NCI-H1930 (cell line): ENCODE measurements around the gene TGFBRAP1.
"Not testable (repeated sequence)": the region's sequence is repeated elsewhere in the genome, so short reads cannot be mapped to it uniquely, and the experiment has no call there.

Source experiments
- DNase-seq, 2 experiments: peaks; one replicate each; lab custom pipeline; 2025; lab: John Stamatoyannopoulos, UW

TGFBRAP1 gene

DNA sequence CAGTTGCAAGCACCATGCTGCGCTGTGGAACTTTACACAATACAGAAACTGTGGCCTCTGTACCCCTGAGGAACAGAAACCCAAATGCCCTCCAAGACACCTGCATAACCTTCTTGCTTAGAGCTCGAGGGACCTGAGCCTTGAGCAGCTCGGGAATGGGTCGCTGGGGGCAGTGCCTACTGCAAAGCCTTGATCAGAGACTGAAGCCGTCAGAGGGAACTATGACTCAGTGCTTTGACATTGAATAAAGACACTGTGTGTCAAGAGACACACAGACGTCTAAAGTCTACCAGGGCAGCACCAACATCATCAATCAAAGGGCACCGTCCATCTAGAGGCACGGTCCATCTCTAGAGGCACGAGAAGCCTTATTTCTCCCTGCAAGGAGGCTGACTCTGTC, 57.4 kb downstream of the TGFBRAP1 start:
- no peak for DNase-seq

DNA sequence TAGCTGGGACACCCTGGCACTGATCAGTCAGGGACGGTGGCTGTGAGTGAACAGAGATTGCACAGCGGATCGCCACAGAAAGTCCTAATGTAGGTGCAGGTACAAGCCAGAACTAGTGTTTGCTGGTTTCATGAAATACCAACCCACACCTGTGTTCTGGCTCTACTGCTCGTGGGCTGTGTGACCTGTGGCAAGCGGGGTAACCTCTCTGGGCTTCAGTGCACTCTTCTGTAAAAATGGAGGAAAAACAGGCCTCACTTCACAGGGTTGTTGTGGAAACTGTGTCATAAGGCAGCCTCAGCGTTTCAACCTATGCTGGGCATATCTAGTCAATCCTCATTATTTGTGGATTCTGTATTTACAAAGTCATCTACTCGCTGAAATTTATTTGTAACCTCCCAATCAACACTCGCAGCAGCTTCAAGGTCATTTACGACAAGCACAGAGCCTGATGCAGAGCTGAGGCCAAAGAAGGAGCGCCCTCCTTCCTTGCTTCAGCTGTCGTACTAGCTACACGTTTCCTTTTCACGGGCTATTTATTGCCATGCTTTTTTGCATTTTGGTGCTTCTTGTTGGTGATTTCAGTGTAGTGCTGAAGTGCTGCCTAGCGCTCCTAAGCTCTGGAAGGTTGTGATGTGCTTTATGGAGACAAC, 58.0 kb downstream of the TGFBRAP1 start:
- DNase-seq, result no peak

DNA sequence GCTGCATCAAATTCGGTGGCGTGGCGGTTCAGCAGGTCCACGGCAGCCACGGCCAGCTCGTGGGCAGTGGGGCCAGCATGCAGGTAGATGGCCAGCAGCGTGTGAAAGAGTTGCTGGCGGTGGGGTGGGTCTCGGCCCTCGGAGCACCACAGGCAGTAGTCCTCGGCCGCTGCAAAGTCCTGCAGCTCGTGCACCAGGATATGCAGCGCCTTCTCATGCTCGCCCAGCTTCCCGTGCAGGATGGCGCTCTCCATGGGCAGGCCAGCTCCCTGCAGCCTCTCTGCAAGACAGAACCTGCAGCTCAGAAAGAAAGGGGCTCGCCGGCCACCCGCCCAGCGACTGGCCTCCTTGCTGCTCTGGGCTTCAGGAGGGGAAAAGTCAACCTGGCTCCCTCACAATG, 60.1 kb downstream of the TGFBRAP1 start:
- no peak for DNase-seq

DNA sequence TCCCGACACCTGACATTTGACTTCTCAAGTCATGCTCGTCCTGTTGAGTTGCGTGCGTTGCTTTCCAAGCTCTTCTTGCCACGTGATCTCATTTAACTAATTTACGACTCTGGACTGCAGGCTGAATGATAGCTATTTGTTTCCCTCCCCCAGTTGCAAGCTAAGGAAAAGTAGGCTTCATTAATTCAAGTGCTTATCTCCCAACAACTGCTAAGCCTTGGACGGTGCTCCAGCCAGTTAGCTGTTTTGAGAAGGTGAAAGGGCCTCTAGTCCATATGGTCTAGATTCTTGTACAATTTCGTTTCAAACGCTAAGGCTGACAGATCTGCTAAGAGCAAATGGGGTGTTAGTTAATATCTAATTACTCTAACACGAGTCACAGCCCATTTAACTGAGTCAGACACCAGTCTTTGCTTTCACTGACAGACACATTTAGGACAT, 66.9 kb downstream of the TGFBRAP1 start:
- no peak for DNase-seq

DNA sequence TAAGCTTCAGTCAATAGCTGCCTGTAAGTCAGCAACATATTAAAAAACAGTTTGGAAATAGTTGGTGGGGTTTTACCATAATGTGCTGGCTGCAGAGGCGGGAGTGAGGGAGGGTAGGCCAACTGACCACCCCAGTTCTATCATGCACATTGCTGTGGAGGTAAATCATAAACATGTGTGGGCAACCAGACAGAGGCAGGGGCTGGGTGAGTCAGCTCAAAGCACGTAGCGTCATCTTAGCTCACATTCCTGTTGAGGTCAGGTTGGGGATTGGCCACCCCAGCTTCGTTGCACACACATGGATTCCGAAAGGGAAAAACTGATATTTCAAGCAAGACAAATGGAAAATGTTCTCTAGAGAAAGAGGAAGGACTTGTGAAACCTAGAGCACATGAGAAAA, 68.5 kb downstream of the TGFBRAP1 start:
- no peak for DNase-seq

DNA sequence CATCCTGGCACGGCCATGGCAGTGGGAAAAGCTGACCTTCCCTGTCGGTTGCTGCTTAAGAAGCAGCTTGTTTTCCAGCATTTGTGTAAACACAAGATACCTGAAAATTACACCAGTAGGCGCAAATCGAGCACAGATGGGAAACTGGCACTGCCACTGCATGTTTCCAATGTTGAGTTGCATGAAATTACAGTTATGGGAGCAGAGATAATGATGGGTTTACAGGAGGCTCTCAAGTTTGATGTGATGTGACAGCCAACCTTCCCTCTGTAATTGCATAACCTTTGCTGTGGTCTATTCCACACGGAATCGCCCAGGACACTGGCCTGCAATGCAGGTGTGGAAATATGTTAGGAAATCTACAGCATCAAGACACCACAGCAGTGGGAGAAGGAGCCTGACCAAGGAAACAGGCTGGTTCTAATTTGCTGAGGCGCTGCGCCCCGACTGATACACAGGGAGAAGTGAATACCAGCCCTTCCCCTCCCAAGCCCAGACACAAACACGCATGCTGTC, 70.6 kb downstream of the TGFBRAP1 start:
- no peak for DNase-seq

DNA sequence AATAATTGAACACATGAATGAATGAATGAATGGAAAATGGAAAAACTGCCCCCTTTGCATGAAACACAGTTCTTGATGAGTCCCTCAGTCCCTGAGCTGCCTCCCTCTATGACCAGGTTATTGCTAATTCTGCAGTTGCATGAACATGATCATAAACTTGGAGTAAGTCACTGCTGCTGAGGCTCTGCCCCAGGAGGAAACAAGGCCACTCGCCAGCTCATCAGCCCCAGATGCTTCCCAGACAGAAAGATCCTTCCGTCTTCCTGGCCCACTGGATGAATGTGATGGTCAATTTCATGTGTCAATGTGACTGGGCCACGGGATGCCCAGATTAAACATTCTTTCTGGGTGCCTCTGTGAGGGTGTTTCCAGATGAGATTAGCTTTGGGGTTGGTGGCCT, 71.6 kb downstream of the TGFBRAP1 start:
- no peak for DNase-seq

DNA sequence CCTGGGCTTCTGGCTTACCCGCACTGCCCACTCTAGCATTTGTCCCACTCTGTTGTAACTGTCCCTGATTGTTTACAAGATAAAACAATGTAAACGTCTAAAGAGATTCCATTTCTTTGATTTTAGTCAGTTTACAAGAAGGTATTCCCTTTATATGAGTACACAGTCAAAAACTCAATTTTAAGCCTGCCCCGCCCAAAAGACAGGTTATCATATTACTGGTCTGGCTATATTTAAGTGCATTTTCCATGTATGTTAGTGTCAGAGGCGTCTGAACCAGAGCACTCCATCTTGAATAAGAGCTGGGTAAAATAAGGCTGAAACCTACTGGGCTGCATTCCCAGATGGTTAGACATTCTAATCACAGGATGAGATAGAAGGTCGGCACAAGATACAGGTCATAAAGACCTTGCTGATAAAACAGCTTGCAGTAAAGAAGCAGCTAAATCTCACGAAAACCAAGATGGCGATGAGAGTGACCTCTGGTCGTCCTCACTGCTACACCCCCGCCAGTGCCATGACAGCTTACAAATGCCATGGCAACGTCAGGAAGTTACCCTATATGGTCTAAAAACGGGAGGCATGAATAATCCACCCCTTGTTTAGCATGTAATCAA, 73.0 kb downstream of the TGFBRAP1 start:
- no peak for DNase-seq

DNA sequence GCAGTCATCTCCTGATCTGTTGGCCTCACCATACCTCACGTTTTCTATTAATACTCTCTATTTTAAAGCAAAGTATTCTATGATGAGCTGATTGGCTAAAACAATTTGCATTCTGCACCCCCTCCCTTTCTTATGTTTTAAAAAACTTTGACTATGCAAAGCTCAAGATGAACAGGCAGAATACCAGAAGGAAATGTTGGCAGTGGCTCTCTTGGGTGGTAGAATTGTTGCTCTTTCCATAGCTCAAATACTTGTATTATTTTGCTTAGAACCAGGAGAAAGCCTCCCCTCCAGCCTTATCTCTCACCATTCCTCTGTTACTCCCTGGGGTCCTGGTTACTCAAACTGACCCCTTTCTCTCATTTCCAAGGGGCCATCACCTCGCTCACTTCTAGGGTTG, 73.6 kb downstream of the TGFBRAP1 start:
- DNase-seq, result no peak

DNA sequence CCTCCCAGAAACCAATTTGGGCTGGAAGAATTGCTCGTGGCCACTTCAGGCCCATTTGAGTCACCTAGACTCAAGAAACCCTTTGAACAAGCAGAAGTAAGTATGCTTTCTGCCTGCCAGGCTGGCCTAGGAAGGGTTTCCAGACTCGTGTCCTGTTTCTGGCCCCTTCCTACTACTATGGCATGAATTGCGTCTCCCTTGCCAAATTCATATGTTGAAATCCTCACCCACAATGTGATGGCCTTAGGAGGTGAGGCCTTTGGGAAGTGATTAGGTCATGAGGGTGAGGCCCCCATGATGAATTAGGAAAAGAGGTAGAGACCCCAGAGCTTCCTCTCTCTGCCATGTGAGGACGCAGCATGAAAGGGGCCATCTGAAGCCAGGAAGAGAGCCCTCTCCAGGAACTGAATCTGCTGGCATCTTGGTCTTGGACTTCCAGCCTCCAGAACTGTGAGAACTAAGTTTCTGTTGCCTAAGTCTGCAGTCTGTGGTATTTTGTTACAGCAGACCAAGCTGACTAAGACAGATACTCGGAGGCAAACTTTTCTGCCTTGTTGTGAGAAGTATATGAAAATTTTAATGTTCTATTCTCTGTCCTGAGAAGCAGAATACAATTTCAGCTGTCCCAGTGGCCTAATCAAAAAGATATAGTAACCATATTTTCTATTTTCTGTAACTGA, 74.9 kb downstream of the TGFBRAP1 start:
- no peak for DNase-seq

DNA sequence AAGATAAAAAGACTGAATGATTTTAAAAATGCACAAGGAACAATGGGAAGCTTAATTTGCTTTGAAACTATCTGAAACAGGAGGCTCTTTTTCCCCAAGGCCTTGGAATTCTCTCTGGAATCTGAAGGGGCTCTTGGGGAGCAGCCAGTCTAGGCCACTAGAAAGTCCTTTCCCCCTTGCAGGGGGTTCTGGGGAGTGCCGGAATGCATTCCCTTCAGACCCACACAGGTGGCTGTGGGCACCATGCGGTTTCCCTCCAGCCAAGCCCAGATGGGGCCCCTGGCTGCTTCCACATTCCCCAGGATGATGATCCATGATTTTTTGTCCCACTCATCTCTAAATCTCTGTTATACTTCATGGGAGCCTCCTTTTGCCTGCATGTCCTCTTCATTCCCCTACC, 77.3 kb downstream of the TGFBRAP1 start:
- DNase-seq, result no peak

DNA sequence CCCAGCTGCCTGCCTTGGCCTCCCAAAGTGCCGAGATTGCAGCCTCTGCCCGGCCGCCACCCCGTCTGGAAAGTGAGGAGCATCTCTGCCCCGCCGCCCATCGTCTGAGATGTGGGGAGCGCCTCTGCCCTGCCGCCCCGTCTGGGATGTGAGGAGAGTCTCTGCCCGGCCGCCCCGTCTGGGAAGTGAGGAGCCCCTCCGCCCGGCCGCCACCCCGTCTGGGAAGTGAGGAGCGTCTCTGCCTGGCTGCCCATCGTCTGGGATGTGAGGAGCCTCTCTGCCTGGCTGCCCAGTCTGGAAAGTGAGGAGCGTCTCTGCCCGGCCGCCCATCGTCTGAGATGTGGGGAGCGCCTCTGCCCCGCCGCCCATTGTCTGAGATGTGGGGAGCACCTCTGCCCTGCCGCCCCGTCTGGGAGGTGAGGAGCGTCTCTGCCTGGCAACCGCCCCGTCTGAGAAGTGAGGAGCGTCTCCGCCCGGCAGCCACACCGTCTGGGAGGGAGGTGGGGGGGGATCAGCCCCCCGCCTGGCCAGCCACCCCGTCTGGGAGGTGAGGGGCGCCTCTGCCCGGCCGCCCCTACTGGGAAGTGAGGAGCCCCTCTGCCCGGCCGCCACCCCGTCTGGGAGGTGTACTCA, 78.4 kb downstream of the TGFBRAP1 start:
- not testable (repeated sequence) for DNase-seq

DNA sequence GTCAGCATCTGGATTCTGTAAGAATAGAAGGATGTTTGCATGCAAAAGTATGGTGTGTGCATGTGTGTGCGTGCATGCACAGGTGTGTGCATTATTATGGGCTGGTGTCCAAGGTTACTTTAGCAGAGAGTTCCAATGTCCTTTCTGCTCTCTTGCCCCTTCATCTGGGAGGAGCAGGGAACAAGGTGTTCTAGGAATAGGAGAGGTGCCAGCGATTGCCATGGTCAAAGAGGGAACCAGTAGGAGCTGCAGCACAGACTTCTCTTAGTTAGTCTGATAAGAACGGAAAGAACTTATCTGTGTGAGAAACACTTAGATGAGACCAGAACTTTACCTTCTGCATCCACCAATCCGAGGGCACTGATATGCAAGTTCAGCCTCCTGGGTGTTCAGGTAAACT, 79.6 kb downstream of the TGFBRAP1 start:
- no peak for DNase-seq

DNA sequence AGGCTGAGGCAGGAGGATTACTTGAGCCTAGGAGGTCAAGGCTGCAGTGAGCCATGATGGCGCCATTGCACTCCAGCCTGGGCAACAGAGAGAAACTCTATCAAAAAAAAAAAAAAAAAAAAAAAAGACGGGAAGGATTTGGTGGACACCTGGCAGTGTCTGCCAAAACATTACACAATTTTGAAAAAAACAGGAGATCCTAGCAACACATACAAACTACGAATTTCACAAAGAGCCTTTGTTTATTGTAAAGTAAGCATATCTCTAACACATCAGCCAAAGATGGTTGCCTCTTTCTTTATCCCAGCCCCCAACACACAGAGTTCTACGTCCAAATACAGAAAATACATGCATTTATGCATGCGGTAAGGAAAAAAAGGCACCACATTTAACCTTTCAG, 80.4 kb downstream of the TGFBRAP1 start:
- no peak for DNase-seq

DNA sequence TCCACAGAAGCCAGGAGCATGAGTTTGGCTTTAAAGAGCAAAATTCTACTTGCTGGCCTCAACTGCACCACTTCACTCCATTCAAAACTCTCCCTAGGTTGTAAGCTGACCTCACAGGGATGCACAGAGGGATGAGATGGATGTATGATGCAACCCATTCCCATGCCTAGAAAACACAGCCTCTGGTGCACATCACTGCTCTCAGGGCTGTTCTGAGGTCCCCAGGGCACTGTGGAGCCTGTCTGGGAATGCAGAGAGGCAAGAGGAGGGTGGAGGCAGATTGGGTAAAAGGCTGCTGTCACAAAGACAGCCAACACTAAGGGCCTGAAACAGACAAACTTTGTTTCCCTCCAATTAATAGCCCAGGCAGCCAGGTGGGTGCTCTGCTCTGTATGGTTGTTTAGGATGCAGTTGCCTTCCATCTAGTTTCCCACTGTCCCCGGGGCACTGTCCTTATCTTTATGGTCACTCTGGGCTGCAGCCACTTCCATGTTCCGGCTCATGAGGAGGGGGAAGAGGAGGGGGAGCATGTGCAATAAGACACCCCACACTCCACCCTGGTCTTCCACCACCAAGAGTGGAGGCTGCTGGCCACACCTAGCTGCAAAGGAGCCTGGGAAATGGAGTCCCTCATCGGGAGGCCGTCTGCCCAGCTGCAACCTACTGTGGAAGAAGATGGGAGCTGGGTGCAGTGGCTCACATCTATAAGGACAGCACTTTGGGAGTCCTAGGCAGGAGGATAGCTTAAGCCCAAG, 81.0 kb downstream of the TGFBRAP1 start:
- peak in 1 of 2 experiments; percentile 3 for DNase-seq

DNA sequence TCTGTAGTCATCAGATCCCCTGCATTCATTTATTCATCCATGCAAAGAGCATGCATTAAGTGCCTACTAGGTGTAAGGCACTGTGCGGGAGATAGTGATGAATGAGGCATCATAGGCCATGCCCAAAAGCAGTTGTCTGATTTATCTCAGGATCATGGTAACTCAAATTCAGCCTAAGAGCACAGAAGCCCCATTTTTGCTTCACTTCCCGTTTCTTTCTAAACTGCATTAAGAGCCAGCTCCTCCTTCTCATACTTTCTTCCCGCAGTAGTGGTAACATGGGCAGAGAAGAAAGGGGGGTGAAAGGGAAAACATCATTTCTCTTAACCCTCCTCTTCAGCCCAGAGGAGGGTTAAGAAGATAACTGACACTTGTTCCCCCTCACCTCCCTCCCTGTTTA, 85.1 kb downstream of the TGFBRAP1 start:
- no peak for DNase-seq

DNA sequence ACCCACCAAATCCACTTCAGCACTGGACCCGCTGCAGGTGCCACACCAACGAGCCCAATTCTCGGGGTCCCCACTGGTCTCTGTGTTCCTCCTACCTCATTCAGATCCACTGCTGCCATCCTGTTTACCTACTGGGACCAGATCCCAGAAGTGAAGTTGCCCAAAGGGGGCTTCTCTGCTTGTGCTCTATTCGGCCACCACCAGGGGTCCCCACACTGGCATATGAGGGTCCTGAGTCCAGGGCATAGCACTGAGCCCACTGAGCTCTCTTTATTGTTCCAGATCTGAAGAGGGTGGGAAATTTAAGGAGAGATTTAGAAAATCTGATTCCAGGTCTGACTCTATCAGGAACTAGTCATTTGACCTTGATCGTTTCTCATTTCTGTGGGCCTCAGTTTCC, 85.6 kb downstream of the TGFBRAP1 start:
- DNase-seq, result no peak

DNA sequence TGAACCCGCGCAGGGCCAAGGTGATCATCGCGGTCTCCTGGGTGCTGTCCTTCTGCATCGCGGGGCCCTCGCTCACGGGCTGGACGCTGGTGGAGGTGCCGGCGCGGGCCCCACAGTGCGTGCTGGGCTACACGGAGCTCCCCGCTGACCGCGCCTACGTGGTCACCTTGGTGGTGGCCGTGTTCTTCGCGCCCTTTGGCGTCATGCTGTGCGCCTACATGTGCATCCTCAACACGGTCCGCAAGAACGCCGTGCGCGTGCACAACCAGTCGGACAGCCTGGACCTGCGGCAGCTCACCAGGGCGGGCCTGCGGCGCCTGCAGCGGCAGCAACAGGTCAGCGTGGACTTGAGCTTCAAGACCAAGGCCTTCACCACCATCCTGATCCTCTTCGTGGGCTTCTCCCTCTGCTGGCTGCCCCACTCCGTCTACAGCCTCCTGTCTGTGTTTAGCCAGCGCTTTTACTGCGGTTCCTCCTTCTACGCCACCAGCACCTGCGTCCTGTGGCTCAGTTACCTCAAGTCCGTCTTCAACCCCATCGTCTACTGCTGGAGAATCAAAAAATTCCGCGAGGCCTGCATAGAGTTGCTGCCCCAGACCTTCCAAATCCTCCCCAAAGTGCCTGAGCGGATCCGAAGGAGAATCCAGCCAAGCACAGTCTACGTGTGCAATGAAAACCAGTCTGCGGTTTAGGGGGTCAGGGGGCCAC, 87.1 kb downstream of the TGFBRAP1 start:
- no peak for DNase-seq

DNA sequence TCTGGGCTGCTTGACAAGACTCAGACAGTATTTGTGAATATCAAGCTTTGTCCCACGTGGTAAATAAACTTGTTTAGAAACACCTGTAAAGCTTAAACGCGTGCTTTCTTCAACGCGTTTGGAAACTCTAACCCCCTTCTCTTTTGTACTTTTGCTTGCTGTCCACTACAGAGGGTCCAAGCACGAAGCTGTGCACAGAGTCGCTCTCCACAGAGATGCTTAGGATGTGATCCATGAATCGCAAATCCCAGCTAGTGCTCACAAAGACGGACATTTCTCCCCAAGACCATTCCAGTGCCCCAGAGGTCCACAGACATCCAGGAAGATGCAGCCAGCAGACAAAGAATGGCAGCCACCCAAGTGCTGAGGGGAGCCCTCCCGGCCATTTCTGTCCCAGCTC, 88.1 kb downstream of the TGFBRAP1 start, which contains the start of gene GPR45:
Gene GPR45, plus strand, starts transcription at position 301 of the 400 bp plus-strand sequence. CDS start 116 bp downstream, outside the sequence.
- DNase-seq, result no peak

DNA sequence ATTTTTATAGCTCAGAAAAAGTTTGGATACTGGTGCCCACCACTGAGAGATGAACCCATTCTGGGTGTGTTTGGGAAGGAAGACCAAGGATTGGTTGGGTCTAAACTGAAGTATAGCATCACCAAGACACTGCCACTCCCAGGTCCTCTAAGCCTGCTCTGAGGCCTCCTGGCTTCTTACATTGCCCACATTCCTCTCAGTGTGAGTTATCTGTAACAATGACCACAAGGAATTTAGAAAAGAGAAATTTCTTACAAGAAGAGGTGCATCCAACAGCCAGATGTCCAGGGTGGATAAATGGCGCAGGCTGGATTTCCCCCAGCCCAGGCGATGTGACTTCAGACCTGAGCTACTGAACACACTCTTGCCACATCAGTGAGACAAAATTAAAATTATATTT, 89.6 kb downstream of the TGFBRAP1 start:
- no peak for DNase-seq

DNA sequence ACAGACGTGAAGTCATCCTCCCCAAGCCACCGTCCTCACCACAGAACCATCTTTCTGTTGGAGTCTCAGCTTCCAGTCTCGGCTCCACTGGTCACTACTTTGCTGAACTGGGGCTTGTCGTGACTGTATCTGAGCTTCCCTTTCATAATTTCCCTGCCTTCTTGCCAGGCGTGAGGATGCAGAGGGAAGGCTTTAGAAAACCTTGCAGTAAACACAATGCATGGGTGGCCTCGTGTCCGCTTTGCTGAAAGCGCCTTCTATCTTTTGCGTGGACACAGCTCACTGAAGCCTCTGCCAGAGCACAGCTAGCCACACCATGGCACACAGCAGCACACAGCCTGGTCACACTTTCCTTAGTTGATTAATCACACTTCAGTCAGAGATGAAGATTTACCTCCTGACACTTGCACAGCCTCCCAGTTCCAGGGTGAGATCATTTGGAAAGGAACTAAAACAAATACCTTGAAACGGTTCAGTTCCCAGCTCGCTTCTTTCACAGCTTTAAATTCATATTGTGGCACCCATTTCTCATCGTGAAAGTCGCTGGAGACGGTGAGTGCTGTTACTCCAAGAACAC, 90.8 kb downstream of the TGFBRAP1 start:
- no peak for DNase-seq
